Measurements from ENCODE around the gene GLRA2.

GLRA2 gene

DNA sequence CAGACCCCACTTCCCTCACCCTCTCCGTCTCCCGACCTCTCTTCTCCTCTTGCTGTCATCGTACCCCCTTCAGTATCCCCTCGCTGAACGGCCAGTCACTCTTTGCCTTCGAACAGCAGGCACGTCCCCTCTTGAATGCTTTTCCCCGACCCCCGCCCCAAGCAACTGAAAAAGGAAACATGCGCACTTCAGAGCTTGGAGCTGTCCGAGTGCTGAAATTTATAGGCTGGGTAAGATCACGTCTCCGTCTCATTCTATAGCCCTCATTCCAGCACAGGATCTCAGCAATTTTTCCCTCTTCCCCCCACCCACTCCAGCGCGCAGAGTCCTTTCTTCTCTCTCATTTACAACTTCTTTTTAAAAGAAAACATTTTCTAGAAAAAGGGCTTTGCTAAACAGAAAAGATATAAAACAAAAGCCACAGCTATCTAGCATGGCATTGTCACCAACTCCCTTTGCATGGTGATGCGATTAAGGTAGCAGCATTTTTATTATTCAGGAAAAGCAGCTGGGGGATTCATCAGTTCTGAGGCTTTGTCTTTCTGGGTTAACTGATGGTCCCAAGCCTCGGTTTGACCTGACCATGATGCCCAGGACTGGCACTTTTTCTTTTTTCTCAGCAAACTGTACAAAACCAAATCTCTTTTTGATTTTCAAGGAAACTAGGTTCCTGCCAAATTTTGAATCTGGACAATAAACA is at the start of gene GLRA2:
TSS of gene GLRA2 (plus strand) at position 247 of the 700 bp plus-strand sequence. CDS start 522 bp downstream, outside the sequence.
- DNase-seq = no peak

DNA sequence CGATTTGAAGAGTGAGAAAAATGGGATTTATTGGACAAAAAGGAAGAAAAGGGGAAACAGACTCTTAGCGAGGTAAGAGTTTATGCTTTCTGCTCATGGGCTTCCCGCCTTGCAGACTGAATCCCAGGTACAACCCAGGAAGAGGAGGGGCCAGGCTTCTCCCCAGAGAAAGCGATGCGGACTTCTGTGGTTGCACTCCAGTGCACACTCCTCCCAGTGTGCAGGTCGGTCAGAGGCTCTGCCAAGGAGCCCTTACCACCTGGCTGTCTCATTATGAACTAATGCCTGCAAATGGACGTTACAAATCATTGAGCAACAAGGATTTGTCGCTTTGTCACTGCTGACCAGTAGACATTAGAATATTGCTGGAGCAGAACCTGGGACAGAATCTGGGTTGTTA is 39.9 kb upstream of the GLRA2 start:
- no peak for DNase-seq

DNA sequence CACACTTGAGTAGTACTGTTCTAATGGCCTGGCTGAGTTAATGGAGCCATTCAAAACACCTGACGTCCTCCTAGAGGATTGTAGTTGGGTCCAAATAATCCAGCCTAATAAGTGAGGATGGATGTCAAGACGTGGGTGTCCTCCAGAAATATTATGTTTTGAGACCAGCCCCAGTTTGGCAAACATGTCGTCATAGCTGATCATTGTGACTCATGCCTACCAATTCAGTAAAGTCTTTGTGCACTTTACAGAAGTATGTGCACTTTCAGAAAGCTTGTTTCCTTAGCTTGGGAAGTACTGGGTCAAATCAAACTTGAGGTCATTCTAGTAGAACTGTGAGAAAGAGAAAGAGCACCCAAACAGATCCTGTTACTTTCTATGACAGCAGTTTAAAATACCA is 37.6 kb upstream of the GLRA2 start:
- no peak for DNase-seq

DNA sequence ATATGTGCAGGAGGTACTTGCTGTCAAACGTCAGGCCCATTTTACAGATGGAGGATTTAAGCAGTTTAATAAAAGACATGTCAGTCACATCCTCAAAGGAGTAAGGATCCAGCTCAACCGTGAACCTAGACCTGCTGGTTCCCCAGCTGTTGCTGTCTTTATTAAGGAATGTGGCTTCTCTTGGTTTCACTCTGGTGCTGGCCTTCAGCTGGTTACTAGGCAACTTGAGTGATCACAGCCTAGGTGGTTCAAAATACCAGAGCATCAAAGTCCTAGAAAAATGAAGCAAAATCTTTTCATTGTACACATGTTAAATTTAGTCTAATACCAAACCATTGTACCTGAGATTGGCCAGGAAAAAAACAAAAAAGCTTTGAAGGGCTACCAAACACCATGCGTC is 32.7 kb upstream of the GLRA2 start:
- DNase-seq = no peak

DNA sequence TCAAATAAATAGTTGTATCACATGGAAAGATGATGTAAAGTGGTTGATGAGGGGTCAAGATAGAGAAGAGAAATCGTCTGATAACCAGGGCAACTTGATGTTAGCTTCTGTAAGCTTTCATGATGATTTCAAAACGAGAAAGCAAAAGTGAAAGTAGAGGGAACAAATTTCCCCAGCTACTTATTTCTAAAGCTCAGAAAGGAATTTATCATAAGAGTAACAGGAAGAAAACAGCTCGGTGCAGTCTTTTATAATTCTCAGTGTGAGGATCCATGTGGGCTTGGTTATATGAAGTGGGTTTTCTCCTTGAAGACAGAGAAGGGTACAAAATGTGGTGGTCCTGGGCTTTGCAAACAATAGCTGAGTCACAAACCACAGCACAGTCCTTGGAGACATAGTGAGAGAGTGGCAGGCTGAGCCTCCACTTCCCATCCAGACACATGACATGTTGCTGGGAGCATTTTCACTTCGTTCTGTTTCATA is 32.1 kb upstream of the GLRA2 start:
- no peak for DNase-seq

DNA sequence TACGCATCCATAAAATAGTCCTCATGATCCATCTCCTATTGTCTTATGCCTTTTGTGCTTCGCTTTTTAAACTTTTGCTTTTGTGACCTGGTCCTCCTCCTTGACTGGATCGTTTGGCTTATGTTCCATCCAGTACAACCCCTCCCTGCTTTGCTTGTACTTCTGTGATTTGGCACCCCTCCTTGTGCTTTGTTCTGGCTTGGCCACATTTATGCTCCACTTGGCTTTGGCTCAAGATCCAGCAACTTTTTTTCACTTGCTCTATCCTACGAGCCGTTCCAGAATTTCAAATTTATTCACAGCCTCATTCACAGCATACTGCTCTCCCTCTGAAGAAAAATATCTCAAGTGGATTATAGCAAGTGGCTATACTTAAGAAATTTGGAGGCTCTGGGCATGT is 28.0 kb upstream of the GLRA2 start:
- no peak for DNase-seq

DNA sequence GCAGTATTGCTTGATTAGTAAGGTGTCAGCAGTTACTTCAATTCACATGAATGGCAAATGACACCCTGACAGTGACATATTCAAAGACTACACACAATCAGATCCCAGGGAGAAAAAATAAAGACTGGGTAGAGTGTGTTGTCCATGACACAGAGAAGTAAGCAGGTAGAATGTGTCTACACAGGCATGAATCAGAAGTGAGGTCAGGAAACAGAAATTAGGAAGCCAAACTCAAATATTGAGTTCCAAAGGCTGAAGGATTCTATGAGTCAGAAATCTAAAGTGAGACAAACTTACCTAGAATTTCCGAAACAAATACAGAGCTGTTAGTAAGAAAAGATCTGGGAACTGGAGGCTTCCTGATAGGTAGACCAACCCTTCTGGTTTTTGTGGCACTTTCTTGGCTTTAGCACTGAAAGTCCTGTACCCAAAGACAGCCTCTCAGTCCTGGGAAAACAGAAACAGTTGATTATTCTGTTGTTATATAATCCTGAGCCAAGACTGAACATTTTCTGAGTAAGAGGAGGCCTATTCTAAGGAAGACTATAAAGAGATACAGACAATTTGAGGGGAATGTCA is 24.3 kb upstream of the GLRA2 start:
- DNase-seq = no peak

DNA sequence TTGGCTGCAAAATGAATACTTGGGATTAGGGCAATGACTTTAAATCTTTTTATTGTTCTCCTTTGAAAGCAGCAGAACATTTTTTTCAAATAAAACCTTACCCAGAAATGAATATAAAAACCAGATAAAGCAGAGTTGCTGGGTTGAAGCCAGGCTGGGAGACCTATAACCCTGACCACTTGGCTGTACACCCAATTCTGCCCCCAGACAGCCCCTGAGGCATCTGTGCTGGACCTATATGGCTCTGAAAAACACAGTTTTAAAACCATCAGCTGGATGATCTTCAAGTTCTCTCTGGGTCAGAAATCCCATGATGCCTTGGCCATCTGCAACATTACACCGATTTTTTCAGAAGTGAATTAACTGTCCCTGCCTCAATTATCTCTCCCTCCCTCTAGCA is 23.7 kb upstream of the GLRA2 start:
- no peak for DNase-seq

DNA sequence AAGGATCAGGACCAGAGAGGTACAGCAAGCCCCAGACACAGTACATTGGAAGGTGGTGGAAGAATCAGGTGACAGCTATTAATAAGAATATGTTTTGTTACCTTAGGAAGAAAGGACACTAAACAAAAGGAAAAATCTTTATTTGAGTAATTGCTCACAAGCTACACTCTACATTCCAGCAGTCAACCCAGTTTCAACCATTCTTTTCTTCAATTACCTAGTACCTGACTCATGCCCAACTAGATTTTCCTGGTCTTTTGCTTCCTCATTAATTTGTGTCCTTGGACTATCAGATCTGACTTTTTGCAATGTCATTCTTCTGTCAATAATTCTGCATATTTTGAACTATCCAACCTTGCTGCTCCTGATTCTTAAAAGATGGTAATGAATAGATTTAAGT is 22.5 kb upstream of the GLRA2 start:
- DNase-seq = no peak

DNA sequence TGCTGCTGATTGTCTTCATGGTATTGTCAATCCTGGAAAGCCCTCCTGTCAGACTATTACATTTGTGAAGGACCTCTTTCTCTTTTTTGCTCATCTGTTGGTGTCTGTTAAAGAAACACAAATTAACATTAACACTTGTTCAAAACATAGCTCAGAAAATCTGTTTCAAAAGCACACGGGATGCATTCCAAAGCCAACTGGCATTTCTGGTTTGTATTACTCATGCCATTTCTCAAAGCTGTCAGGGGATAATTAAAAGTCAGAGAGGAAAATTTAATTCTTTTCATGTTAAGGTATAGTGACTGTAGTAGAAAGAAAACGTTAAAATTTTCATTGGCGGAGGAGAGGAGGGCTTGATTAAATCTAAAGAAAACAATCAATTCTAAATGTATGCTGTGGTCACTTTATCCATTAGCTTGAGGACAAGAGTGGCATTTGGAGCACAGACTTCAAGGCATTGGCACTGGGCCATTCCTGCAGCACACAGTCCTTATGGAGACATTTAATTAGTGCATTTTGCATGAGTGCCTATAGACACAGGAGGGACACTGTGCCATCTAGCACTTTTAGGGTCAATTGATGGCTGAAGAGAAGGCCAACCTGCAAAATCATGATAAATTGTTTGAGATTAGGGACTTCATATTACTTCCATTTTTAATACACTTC is 21.2 kb upstream of the GLRA2 start:
- no peak for DNase-seq

DNA sequence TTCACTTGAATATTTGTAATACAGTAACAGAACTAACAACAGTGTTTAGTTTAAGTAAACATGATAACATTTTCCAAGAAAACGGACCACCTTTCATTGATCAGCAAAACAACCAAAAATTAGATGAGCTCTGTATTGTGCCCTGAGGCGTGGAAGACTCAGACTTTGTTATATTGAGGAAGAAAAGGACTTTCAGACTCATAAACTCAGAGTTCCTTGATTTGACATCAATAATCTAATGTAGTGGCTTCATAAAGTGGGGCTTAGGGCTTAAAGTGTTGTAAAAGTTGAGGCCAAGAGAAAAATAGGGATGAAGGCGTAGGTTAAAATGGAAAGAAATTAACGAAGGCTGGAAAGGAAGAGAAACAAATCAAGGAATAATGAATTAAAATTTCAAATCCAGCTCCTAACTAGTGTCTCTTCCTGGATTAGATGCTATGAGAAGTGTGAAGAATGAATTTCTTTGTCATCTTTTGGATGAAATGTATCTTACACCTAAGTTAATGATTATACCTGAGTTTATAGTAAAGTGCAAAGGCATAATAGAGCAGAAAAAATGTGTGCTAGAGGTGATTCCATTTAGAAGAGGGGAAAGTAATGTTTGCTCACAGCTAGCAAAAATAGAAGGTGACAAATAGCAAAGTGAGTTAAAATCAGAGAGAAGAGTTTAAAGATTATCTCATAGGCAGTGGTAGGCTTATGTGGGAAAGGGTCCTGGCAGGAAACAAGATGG is 19.8 kb upstream of the GLRA2 start:
- DNase-seq = no peak

DNA sequence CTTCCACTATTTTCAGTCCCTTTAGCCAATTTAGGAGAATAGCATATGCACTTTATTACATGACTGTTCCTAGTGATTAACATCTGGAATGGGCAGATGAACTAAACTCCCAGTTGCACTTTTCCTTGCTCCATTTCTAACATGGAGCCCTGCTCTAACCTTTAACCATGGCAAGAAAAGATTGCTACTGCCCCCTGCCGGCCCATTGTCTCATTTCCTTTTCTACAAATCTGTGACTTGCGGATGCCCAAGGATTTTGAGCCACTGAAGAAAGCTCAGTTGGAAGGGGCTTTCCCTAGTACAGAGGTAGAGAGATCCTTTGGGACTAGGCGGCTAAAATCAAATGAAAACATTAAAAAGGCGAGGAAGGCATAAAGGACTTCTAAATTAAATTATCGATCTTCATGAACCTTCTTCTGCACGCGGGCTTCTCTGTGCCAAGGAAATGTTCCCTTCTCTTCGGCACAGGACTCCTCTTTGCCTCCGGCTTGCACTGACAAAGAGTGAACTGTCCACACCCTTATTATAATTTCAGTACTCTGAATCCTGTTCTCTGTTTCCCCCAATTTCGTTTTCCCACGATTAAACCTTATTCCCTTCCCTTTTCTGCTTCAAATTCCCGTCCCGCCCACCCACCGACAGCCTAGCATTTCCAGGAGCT is 577 bp upstream of the GLRA2 start:
- DNase-seq = peak in 2 of 4 experiments; percentile 5 to 8

DNA sequence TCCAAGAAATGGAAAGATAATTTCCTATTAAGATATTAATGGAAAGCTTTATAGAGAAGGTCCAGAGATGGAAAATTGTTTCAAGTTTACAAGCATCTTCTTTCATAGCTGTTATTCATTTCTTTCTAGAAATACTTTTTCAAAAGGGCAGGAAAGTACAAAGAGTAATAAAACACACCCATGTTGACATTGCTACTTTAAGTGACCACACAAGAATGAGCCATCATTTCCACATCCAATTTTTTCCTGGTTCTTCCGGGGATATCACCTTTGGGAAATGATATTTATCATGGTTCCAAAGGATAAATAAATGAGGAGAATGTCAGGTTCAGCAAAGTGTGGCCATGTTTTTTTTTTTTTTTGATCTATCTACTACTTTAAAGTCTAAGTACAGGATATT is 4.5 kb downstream of the GLRA2 start:
- no peak for DNase-seq

DNA sequence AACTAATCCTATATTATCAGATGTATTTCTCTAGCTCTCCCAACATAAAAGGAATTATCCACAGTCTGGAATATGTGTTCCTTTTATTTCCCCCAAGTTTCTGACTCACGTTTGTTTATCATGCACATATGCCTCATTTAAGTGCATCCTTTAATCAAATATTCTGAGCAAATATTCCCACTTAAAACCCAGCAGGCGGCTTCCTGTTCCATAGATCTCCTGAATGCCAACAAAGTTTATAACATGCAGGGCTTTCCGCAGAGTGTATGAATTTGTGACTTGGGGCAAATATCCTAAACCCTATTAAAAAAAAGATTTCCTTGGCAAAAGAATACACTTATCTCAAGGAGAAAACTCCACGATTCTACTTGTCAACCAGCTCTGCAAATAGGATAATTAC is 16.9 kb downstream of the GLRA2 start:
- DNase-seq = no peak

DNA sequence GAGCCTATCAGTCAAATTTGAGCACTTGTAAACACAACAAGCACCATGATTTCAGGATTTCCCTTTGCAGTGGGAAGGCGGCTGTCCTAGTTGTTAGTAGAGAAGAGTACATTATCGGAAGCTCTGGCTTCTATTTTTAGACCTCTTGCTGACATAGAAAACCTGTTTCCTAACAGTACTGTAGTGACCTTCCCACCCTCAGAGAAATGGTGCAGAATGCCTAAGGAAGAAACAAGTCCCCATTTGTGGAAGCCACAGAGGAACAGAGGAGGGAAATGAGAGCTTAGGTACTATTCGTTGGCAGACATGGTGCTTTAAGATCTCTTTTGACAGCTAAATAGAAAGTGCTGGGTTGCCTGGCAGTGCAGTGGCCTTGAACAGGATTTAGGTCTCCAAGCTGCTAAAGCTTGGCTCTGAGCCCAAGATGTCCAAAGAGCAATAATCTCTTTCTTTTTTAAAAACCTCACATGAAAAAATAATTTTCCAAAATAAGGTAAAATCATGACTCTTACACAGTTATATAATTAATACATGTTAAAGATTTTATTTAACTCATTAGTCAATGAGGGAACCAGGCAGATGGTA is 24.9 kb downstream of the GLRA2 start:
- no peak for DNase-seq

DNA sequence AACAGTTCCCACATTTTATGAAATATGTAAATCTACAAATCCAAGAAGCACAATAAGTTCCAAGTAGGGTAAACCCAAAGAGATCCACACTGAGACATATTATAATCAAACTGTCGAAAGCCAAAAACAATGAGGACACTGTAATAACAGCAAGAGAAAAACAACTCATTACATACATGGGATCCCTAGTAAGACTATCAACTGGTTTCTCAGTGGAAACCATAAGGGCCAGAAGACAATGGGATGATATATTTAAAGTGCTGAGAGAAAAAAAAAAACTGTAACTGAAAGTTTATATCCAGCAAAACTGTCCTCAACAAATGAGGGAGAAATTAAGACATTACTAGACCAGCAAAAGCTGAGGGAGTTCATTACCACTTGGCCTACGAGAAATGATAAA is 34.7 kb downstream of the GLRA2 start:
- DNase-seq = no peak

DNA sequence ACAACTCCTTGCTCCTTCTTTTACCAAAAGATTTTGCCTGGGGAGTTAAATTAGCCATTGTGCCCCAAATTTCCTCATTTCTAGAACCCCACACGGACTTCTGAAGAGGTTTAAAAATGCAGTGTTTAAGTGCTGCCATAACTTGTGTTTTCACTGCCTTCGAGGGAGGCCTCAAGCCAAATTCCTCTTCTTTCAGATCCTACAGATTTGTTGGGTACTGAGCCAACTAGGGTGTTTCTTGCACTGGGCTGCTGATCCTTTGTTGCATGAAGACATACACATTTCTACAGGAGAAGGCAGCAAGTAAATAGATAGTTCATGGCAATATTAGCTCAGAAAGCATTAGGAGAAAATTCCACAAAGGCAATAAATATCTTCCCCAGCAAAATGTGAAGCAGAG is 43.8 kb downstream of the GLRA2 start:
- DNase-seq = no peak

DNA sequence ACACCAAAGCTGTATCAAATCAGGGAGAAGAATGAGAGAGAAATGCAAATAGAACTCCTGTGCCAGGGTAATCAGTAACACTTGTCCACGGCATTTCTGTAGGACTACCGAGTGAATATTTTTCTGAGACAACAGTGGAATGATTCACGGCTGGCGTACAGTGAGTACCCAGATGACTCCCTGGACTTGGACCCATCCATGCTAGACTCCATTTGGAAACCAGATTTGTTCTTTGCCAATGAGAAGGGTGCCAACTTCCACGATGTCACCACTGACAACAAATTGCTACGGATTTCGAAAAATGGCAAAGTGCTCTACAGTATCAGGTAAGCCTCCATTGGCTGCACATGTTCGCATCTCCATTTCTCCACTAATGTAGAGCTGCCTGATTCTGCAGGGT is 51.7 kb downstream of the GLRA2 start:
- DNase-seq = no peak

DNA sequence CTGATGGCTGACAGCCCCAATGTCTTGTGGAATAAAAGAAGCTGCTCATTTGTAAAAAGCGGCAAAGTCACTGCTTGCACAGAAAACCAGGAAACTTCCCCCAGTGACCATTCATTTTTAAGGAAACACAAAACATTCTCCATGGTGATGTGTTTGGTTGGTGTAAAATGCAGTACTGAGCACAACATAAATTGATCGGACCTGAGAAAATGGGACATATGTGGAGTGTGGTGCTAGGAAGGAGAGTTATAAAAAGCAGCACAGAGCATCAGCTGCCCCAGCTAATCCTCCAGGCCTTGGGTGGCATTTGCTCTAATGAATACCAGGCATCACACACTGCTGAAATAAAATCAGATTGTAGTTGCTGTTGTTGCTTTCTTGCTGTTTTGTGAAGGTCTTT is 55.2 kb downstream of the GLRA2 start:
- DNase-seq = no peak

DNA sequence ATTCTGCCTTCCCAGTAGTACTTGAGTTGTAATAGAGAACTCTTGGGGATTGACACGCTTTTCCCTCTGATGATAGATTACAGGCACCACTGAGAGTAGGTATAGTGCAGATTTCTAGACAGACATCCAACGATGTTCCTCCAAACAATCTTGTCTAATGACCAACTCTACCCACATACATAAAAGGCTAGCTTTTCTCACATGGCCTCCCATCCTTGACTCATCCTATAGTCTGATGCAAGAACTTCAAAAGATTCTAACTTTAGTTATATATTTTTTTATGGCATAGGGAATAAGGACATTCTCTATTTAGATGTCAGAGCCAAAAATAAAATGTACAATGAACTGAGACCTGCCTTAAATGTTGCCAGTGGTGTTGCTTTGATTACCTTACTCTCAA is 60.9 kb downstream of the GLRA2 start:
- no peak for DNase-seq

DNA sequence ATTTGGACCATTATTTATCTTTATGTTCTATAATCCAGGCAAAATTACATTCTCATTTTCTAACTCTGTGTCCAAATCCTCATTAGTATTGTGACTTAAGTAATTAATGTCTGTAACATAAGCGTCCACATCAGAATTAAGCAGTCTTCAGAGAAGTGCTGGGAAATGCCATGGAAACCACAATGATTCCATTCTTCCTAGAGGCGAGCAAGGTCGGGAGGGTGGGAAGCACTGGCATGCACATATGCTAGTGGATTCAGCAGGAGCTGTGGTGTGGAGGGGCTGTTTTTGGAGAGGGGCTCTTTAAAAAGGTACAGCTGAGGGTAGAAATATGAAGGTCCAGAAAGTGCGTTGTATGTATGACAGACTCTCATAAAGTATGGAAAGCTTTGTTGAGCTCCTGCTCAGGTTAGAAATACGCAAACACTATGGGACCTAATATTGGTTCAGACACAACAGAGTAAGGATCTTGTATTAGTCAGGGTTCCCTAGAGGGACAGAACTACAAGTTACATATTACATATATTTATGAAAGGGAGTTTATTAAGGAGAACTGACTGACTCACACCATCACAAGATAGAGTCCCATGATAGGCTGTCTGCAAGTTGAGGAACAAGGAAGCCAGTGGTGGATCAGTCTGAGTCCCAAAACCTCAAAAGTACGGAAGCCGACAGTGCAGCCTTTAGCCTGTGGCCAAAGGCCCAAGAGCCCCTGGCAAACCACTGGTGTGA is 61.5 kb downstream of the GLRA2 start:
- no peak for DNase-seq

DNA sequence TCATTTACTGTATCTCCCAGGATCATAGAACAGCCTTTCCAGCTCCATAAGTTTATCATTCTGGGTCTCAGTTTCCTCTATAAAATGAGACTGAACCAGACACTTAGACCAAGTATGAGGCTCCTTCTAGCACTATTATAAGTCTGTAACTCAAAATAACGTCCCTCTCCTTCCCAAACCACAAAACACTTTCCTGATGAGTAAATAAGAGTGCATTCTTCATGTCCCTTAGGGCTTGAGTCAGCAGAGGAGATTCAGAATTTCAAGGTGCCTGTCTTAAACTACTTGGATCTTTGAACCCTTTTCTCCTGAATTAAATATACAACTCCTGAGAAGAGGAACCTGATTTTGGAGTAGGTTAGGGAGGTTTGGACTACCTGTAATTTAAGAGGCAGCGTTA is 62.6 kb downstream of the GLRA2 start:
- DNase-seq = no peak

Measured in activated naive CD4-positive, alpha-beta T cell (primary cell).